Nephron (organoid): ENCODE measurements around the gene LIPF.
"Not testable (repeated sequence)": the region's sequence is repeated elsewhere in the genome, so short reads cannot be mapped to it uniquely, and the experiment has no call there.

Experiments
- H3K27ac Mint-ChIP-seq, 3 experiments: 2 replicates each; pipeline ENCODE4 v1.8.0; 2020; ENCODE audit warnings: mixed read lengths in 3 of 3, mild to moderate bottlenecking in 2 of 3, moderate library complexity in 1 of 3
- H3K27me3 Mint-ChIP-seq: 2 replicates; pipeline ENCODE4 v1.8.0; 2021; ENCODE audit warnings: low read depth, mild to moderate bottlenecking, moderate library complexity, mixed read lengths
- H3K36me3 Mint-ChIP-seq: 2 replicates; pipeline ENCODE4 v1.8.0; 2020; ENCODE audit warnings: low read depth, mixed read lengths
- H3K4me1 Mint-ChIP-seq: 2 replicates; pipeline ENCODE4 v1.8.0; 2020; ENCODE audit warnings: mixed read lengths
- H3K4me3 Mint-ChIP-seq, 3 experiments: 2 replicates each; pipeline ENCODE4 v1.8.0; 2020; ENCODE audit warnings: mild to moderate bottlenecking in 3 of 3, mixed read lengths in 3 of 3, moderate library complexity in 2 of 3
- H3K9me3 Mint-ChIP-seq: 2 replicates; pipeline ENCODE4 v1.8.0; 2020; ENCODE audit warnings: mixed read lengths
- TF ChIP-seq, protein P1 (sequence below), 3 experiments: fragments of 200-600 bp; sonication (generic); IDR thresholded peaks; one replicate each; pipeline ENCODE4 v1.5.0; 2021; ENCODE audit warnings: antibody characterized with exemption in 3 of 3; ENCODE audit not compliant: unreplicated experiment in 3 of 3

LIPF gene

DNA sequence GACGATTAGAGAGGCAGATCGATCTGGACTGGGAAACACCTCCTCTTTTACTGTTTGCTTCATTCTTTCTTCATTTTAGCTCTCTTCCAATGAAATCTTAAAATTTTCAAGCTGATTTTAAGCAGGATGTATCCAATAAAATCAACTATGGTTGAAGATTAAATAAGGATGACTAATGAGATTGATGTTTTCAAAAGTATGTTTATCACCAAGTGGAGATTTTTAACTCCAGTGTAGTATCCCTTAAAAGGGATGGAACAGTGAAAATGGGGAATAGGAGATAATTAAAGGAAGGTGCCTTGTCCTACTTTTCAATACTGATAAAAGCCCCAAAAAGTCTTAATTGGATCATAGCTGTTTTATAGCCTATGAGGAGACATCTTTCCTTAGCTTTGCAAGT is 11.6 kb upstream of the LIPF start:
- H3K4me1 Mint-ChIP-seq, result peaks cover 6% of the 10 kb centered on the region
- TF ChIP-seq, protein P1, sequence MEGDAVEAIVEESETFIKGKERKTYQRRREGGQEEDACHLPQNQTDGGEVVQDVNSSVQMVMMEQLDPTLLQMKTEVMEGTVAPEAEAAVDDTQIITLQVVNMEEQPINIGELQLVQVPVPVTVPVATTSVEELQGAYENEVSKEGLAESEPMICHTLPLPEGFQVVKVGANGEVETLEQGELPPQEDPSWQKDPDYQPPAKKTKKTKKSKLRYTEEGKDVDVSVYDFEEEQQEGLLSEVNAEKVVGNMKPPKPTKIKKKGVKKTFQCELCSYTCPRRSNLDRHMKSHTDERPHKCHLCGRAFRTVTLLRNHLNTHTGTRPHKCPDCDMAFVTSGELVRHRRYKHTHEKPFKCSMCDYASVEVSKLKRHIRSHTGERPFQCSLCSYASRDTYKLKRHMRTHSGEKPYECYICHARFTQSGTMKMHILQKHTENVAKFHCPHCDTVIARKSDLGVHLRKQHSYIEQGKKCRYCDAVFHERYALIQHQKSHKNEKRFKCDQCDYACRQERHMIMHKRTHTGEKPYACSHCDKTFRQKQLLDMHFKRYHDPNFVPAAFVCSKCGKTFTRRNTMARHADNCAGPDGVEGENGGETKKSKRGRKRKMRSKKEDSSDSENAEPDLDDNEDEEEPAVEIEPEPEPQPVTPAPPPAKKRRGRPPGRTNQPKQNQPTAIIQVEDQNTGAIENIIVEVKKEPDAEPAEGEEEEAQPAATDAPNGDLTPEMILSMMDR (IDR thresholded peaks at IDR 0.05; ENCODE audit: unreplicated experiment in 3 of 3), result no peak
- no peak overlapping the region for H3K4me3 Mint-ChIP-seq
- H3K27ac Mint-ChIP-seq, result no peak overlapping the region
- no peaks in the 10 kb centered on the region for H3K9me3 Mint-ChIP-seq
- no peaks in the 10 kb centered on the region for H3K27me3 Mint-ChIP-seq
- H3K36me3 Mint-ChIP-seq, result no peaks in the 10 kb centered on the region

DNA sequence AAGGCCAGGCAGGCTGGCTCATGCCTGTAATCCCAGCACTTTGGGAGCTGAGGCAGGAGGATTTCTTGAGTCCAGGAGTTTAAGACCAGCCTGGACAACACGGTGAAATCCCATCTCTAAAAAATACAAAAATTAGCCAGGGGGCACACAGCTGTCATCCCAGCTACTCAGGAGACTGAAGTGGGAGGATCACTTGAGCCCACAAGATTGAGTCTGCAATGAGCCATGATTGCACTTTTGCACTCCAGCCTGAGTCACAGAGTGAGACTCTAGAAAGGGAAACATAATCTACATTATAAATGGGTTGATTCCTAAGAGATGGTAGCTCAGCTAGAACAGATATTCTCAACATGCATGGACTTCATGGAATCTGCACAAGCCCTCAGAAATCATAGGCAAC is 6.3 kb upstream of the LIPF start:
- Mint-ChIP-seq H3K4me3 (no peak overlapping the region), H3K9me3 (no peaks in the 10 kb centered on the region), H3K36me3 (no peaks in the 10 kb centered on the region), H3K27ac (no peak overlapping the region), H3K4me1 (no peaks in the 10 kb centered on the region), H3K27me3 (no peaks in the 10 kb centered on the region)
- TF ChIP-seq, protein P1 (IDR thresholded peaks at IDR 0.05; ENCODE audit: unreplicated experiment in 3 of 3), result no peak

DNA sequence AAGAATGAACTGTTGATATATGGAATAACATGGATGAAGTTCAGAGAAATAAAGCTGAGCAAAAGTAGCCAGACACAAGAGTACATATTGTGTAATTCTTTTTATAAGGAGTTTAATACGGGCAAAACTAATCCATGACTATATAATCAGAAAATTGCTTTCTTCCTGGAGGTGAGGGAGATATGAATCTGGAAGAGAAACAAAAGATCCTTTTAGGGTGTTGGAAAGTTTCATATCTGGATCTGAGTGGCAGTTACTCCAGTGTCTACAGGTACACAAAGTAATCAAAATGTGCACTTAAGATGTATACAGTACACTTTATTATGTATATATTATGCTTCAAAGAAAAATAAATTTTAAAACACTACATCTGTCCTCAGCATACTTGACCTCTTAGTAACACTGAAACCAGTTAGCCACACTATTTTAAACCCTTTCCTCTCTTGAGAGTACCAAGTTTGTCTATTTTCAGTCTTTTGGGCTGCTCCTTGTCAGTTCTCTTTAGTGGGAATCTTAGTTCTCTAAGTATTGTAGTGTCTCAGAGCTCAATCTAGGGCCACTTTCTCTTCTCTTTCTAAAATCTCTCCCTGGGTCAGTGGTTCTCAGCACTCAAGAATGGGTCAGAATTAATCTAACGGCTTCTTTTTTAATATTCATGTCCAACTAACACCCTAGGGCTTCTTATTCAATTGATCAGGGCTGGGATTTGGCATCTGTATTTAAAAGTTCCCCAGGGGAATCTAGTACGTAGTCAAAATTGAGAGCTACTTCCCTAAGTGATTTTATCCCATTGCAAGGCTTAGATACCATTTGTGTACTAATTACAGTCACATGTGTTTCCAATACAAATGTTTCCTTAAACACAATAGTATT is 4.3 kb upstream of the LIPF start:
- no peak overlapping the region for H3K4me3 Mint-ChIP-seq
- TF ChIP-seq, protein P1 (IDR thresholded peaks at IDR 0.05; ENCODE audit: unreplicated experiment in 3 of 3), result no peak
- H3K4me1 Mint-ChIP-seq, result no peaks in the 10 kb centered on the region
- H3K27me3 Mint-ChIP-seq, result peaks cover 5% of the 10 kb centered on the region
- no peaks in the 10 kb centered on the region for H3K9me3 Mint-ChIP-seq
- no peaks in the 10 kb centered on the region for H3K36me3 Mint-ChIP-seq
- no peak overlapping the region for H3K27ac Mint-ChIP-seq

DNA sequence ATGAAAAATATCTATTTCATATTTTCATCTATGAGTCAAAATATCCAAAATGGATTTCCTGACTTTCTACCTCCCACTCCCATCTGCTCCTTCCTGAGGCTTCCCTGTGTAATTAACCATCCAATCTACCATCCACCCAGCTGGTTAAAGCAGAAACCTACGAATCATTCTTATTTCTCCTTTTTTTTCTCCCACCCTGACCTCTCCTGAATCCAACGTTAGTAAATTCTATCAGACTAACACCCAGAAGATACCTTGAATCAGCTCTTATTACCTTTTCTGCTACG is 3.7 kb upstream of the LIPF start:
- Mint-ChIP-seq H3K9me3 (no peaks in the 10 kb centered on the region), H3K27ac (no peak overlapping the region), H3K27me3 (peaks cover 5% of the 10 kb centered on the region), H3K36me3 (no peaks in the 10 kb centered on the region), H3K4me3 (no peak overlapping the region), H3K4me1 (no peaks in the 10 kb centered on the region)
- TF ChIP-seq, protein P1 (IDR thresholded peaks at IDR 0.05; ENCODE audit: unreplicated experiment in 3 of 3), result no peak

DNA sequence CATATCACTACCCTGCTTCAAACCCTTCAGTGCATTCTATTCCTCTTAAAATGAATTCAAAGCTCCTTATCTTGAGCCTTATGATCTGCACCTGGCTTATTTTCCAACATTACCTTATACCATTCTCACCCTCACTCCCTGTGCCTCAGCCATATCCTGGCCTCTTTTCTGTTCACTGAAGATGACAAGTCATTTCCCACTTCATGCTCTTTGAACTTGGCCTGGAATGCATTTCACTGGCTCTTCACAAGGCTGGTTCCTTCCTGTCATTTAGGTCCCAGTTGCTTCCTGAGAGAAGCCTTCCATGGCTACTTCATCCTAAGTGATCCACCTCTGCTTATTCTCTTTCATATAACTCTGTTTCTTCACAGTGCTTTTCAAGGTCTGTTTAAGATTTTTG is 3.2 kb upstream of the LIPF start:
- Mint-ChIP-seq H3K36me3 (no peaks in the 10 kb centered on the region), H3K9me3 (no peaks in the 10 kb centered on the region), H3K27ac (no peak overlapping the region), H3K4me3 (no peak overlapping the region), H3K27me3 (peaks cover 5% of the 10 kb centered on the region), H3K4me1 (no peaks in the 10 kb centered on the region)
- TF ChIP-seq, protein P1 (IDR thresholded peaks at IDR 0.05; ENCODE audit: unreplicated experiment in 3 of 3), result no peak

DNA sequence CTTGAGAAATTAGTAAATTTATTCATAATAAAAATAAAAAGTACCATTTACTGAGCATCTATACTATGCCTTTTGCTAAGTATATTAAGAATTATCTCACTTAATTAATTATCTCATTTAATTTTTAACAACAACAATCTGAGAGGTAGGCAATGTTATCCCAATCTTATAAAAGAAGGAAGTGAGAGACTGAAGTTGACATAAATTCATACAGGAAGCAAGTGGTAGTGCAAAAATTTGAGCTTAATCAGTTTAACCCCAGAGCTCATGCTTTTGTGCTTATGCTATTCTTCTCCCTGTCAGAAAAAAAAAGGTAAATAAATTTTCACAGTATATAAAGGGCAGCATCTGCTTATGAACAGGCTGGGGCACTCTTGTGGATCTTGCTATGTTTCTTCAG is 2.7 kb upstream of the LIPF start:
- TF ChIP-seq, protein P1 (IDR thresholded peaks at IDR 0.05; ENCODE audit: unreplicated experiment in 3 of 3), result no peak
- Mint-ChIP-seq H3K27me3 (peaks cover 5% of the 10 kb centered on the region), H3K9me3 (no peaks in the 10 kb centered on the region), H3K4me3 (no peak overlapping the region), H3K4me1 (no peaks in the 10 kb centered on the region), H3K27ac (no peak overlapping the region), H3K36me3 (no peaks in the 10 kb centered on the region)

DNA sequence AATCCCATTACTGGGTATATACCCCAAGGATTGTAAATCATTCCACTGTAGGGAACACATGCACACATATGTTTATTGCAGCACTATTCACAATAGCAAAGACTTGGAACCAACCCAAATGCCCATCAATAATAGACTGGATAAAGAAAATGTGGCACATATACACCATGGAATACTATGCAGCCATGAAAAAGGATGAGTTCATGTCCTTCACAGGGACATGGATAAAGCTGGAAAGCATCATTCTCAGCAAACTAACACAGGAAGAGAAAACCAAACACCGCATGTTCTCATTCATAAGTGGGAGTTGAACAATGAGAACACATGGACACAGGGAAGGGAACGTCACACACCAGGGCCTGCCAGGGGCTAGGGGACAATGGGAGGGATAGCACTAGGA is 1.1 kb upstream of the LIPF start:
- not testable (repeated sequence) for H3K27me3 Mint-ChIP-seq
- peak overlapping the region in 1 of 3 experiments; percentile 18 for H3K4me3 Mint-ChIP-seq

More for the DNA sequence above, 1.1 kb upstream of the LIPF start:
- H3K36me3 Mint-ChIP-seq, H3K27ac Mint-ChIP-seq, H3K9me3 Mint-ChIP-seq, H3K4me1 Mint-ChIP-seq: not testable (repeated sequence)
